ENCODE data around the gene CHFR. TPM values are rescaled to one million over a fixed set of nuclear protein-coding genes. Genes with fewer than 3 reads are reported as not detected.
"Not testable (repeated sequence)": the region's sequence is repeated elsewhere in the genome, so short reads cannot be mapped to it uniquely, and the experiment has no call there.

The CHFR gene
- total RNA-seq, 4 donors from 2014 or later: 36.1 to 58.6 (median 39.8) TPM

GRCh38 chr12:132918680-132919079 lies 31.3 kb upstream of the CHFR start:
- H3K9me3 ChIP-seq: peaks cover 0 to 100% (median 48%) of the 10 kb centered on the region in 4 donors

GRCh38 chr12:132909030-132909368 lies 21.6 kb upstream of the CHFR start:
- no peak for DNase-seq (ENCODE audit: low spot score in 2 of 2)

More at GRCh38 chr12:132918680-132919079, 31.3 kb upstream of the CHFR start:
- no peak for DNase-seq (ENCODE audit: low spot score in 2 of 2)
- H3K27me3 ChIP-seq: no peaks in the 10 kb centered on the region
- H3K4me3 ChIP-seq: no peak overlapping the region
- H3K36me3 ChIP-seq: peaks cover 0 to 67% (median 0%) of the 10 kb centered on the region in 3 donors
- WGBS, 2 donors: 95 to 96% methylated on average over 6 of the region's 6 CpGs
- TF ChIP-seq EP300 (IDR thresholded peaks at IDR 0.05) (no peak), CTCF (IDR thresholded peaks at IDR 0.05) (no peak), POLR2A (IDR thresholded peaks at IDR 0.05) (no peak)
- H3K4me1 ChIP-seq: no peaks in the 10 kb centered on the region
- no peak overlapping the region for H3K27ac ChIP-seq

GRCh38 chr12:132908145-132909029 lies 21.0 kb upstream of the CHFR start:
- peak overlapping the region; percentile 44 to 58 (median 50) for H3K4me3 ChIP-seq
- H3K36me3 ChIP-seq: peaks cover 0 to 9% (median 0%) of the 10 kb centered on the region in 3 donors
- TF ChIP-seq POLR2A (IDR thresholded peaks at IDR 0.05): peak in 1 of 2 donors; percentile 25
- peak in 1 of 2 donors; percentile 52 for TF ChIP-seq EP300 (IDR thresholded peaks at IDR 0.05)
- no peak for TF ChIP-seq CTCF (IDR thresholded peaks at IDR 0.05)
- H3K4me1 ChIP-seq: no peaks in the 10 kb centered on the region
- DNase-seq (ENCODE audit: low spot score in 2 of 2): peak; percentile 85 to 87
- H3K27ac ChIP-seq: peak overlapping the region in 3 of 4 donors; percentile 80 to 85 (median 83)
- H3K27me3 ChIP-seq: no peaks in the 10 kb centered on the region
- WGBS, 2 donors: 0 to 2% methylated on average over 53 to 58 of the region's 85 CpGs
- peaks cover 0 to 94% (median 11%) of the 10 kb centered on the region in 4 donors for H3K9me3 ChIP-seq

More at GRCh38 chr12:132909030-132909368, 21.6 kb upstream of the CHFR start:
- peaks cover 0 to 9% (median 0%) of the 10 kb centered on the region in 3 donors for H3K36me3 ChIP-seq
- H3K4me3 ChIP-seq: peak overlapping the region; percentile 44 to 58 (median 50)
- no peaks in the 10 kb centered on the region for H3K27me3 ChIP-seq
- WGBS, 2 donors: 1 to 13% methylated on average over 8 to 17 of the region's 22 CpGs
- no peaks in the 10 kb centered on the region for H3K4me1 ChIP-seq
- H3K9me3 ChIP-seq: peaks cover 0 to 94% (median 14%) of the 10 kb centered on the region in 4 donors
- H3K27ac ChIP-seq: peak overlapping the region in 3 of 4 donors; percentile 69 to 83 (median 80)
- TF ChIP-seq POLR2A (IDR thresholded peaks at IDR 0.05) (no peak), EP300 (IDR thresholded peaks at IDR 0.05) (no peak), CTCF (IDR thresholded peaks at IDR 0.05) (no peak)

- peak overlapping the region in 3 of 4 donors; percentile 80 to 85 (median 83) for H3K27ac ChIP-seq
- peak overlapping the region; percentile 38 to 58 (median 48) for H3K4me3 ChIP-seq
- WGBS, 2 donors: 3 to 5% methylated on average over 23 of the region's 23 CpGs
- H3K9me3 ChIP-seq: peaks cover 0 to 94% (median 10%) of the 10 kb centered on the region in 4 donors
- not testable (repeated sequence) for H3K36me3 ChIP-seq; H3K27me3 ChIP-seq; H3K4me1 ChIP-seq; DNase-seq (ENCODE audit: low spot score in 2 of 2)
Measured at GRCh38 chr12:132907789-132908144, 20.4 kb upstream of the CHFR start.

GRCh38 chr12:132907216-132907615 lies 19.8 kb upstream of the CHFR start:
- peaks cover 0 to 9% (median 0%) of the 10 kb centered on the region in 3 donors for H3K36me3 ChIP-seq
- no peak for TF ChIP-seq EP300 (IDR thresholded peaks at IDR 0.05)
- no peak for TF ChIP-seq CTCF (IDR thresholded peaks at IDR 0.05)
- no peak for TF ChIP-seq POLR2A (IDR thresholded peaks at IDR 0.05)
- DNase-seq (ENCODE audit: low spot score in 2 of 2): no peak
- no peaks in the 10 kb centered on the region for H3K4me1 ChIP-seq
- peak overlapping the region in 1 of 4 donors; percentile 85 for H3K27ac ChIP-seq
- H3K9me3 ChIP-seq: peaks cover 0 to 92% (median 9%) of the 10 kb centered on the region in 4 donors
- peak overlapping the region in 1 of 4 donors; percentile 58 for H3K4me3 ChIP-seq
- 21 to 32% methylated on average over 16 of the region's 16 CpGs for WGBS, 2 donors
- H3K27me3 ChIP-seq: no peaks in the 10 kb centered on the region

Data from tibial nerve (tissue), 4 donors.